Hindlimb muscle (tissue), 1 donor: ENCODE data around the gene GSK3B. TPM values are rescaled to one million over a fixed set of nuclear protein-coding genes. Genes with fewer than 3 reads are reported as not detected.

Experiments
- DNase-seq: peaks from one replicate; pipeline ENCODE4 v3.0.0-alpha.2; 2013
- polyA plus RNA-seq: library from polyadenylated mRNA; unstranded; fragments of 120-200 nt; gene quantifications from one replicate; pipeline ENCODE4 v1.2.1, GENCODE V29; 2013; ENCODE audit not compliant: insufficient read length

GSK3B gene
- polyA plus RNA-seq, 1 donor: 28.4 TPM

GRCh38 chr3:119871571-119871970 lies 222.7 kb downstream of the GSK3B start:
- no peak for DNase-seq

GRCh38 chr3:119870512-119870911 lies 223.7 kb downstream of the GSK3B start:
- DNase-seq: no peak

GRCh38 chr3:119864476-119864875 lies 229.8 kb downstream of the GSK3B start:
- DNase-seq: no peak

- no peak for DNase-seq
Measured at GRCh38 chr3:119862616-119863015, 231.6 kb downstream of the GSK3B start.

GRCh38 chr3:119861681-119862080 lies 232.6 kb downstream of the GSK3B start:
- no peak for DNase-seq

- no peak for DNase-seq
Measured at GRCh38 chr3:119859728-119860127, 234.5 kb downstream of the GSK3B start.

- DNase-seq: no peak
Measured at GRCh38 chr3:119858957-119859356, 235.3 kb downstream of the GSK3B start.

- DNase-seq: no peak
Measured at GRCh38 chr3:119856695-119857094, 237.6 kb downstream of the GSK3B start.

GRCh38 chr3:119849126-119849525 lies 245.1 kb downstream of the GSK3B start:
- no peak for DNase-seq

GRCh38 chr3:119841808-119842471 lies 252.3 kb downstream of the GSK3B start:
- no peak for DNase-seq

- no peak for DNase-seq
Measured at GRCh38 chr3:119835556-119835955, 258.7 kb downstream of the GSK3B start.

GRCh38 chr3:119834754-119835370 lies 259.4 kb downstream of the GSK3B start:
- DNase-seq: no peak

- no peak for DNase-seq
Measured at GRCh38 chr3:119831941-119832371, 262.3 kb downstream of the GSK3B start.

- no peak for DNase-seq
Measured at GRCh38 chr3:119831022-119831421, 263.2 kb downstream of the GSK3B start.

GRCh38 chr3:119829420-119829819 lies 264.8 kb downstream of the GSK3B start:
- no peak for DNase-seq

GRCh38 chr3:119826711-119827608 lies 267.3 kb downstream of the GSK3B start:
- no peak for DNase-seq

GRCh38 chr3:119825820-119826219 lies 268.4 kb downstream of the GSK3B start:
- no peak for DNase-seq

GRCh38 chr3:119819806-119820205 lies 274.4 kb downstream of the GSK3B start:
- no peak for DNase-seq

- DNase-seq: no peak
Measured at GRCh38 chr3:119818937-119819336, 275.3 kb downstream of the GSK3B start.

- no peak for DNase-seq
Measured at GRCh38 chr3:119817583-119818363, 276.5 kb downstream of the GSK3B start.

- DNase-seq: no peak
Measured at GRCh38 chr3:119817071-119817470, 277.2 kb downstream of the GSK3B start.

GRCh38 chr3:119815716-119816115 lies 278.5 kb downstream of the GSK3B start:
- no peak for DNase-seq
